HUDEP-2 (cell line): ENCODE measurements around the gene PXK.
"Not testable (repeated sequence)": the region's sequence is repeated elsewhere in the genome, so short reads cannot be mapped to it uniquely, and the experiment has no call there.

Experiments used
- DNase-seq, 76 experiments: peaks; one replicate each; lab custom pipeline; 2025; ENCODE audit not compliant: unreplicated experiment in 76 of 76; lab: John Stamatoyannopoulos, UW

The PXK gene

DNA sequence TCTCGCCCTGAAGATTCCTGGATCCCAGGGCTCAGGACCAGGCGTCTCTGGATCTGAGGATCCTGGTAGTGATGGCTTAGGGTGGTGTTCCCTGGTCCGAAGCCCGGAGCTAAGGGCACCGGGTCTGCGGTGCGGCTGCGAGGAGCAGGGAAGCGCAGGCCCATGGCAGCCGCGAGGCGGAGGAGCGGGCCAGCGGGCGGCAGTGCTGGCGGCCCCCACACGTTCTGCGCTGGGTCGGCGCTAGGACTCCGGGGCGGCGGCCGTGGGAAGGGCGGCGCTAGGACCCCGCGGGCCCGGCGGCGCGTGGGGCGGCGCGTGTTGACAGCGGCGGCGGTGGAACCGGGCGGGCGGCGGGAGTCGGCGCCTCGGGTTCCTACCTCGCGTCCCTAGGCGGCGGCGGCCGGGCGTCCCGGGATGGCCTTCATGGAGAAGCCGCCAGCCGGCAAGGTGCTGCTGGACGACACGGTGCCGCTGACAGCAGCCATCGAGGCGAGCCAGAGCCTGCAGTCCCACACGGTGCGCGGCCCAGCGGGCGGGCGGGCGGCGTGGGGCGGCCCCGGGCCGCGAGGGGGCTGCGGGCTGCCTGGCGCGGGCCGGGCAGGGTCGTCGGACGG is at the start of gene PXK:
PXK (plus strand) TSS at position 318 of the 614 bp plus-strand sequence; CDS start at position 415, 97 bp downstream.
- peak in 64 of 76 experiments; percentile 5 to 78 (median 52) for DNase-seq

- no peak for DNase-seq
These were observed 47.4 kb upstream of the PXK start for GRCh38 chr3:58285334-58285733.

- no peak for DNase-seq
These were observed 45.3 kb upstream of the PXK start for GRCh38 chr3:58287354-58287753.

DNA sequence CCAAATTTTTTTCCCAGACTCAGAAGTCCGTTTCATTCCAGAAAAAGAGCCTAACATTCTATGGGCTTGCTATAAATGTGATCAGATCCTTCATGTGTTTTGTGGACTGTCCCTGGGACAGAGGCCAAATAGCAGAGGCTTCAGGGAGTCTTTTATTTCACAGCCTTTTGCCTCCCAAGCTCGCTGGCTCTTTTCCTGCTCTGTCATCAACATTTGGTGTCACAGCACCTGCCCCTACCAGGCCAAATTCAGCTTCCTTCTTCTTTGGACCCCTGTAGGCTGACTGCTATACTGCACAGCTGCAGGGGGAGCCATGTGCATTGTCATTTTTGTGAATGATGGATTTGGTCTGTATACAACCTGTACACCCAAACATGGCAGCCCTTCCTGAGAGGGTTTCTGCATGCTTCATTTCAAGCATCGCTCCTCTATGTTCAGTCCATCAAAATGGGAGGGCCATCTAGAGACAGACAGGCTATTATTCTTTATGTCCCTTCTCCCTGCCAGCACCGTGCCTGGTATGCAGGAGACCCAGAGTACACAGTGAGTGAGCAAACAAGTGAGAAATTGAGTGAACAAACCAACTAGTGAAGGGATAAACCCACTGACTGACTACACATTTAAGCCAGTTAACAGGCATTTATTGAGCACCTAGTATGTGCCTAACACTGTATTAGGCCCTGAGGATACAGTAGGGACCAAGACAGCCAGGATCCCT is 44.5 kb upstream of the PXK start:
- DNase-seq, result peak in 4 of 76 experiments; percentile 1 to 9 (median 5)

- not testable (repeated sequence) for DNase-seq
These were observed 43.6 kb upstream of the PXK start for GRCh38 chr3:58288964-58289613.

- not testable (repeated sequence) for DNase-seq
These were observed 42.2 kb upstream of the PXK start for GRCh38 chr3:58290446-58290845.

- no peak for DNase-seq
These were observed 40.9 kb upstream of the PXK start for GRCh38 chr3:58291671-58292338.

- no peak for DNase-seq
These were observed 39.8 kb upstream of the PXK start for GRCh38 chr3:58292866-58293265.

DNA sequence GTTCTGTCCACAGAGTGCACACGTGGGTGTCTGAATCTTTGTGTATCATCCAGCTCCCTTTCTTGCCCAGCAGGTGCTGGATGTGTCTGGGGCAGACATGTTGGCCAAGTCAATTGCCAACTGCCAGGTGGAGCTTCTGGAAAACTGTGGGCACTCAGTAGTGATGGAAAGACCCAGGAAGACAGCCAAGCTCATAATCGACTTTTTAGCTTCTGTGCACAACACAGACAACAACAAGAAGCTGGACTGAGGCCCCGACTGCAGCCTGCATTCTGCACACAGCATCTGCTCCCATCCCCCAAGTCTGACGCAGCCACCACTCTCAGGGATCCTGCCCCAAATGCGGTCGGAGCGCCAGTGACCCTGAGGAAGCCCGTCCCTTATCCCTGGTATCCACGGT is 39.2 kb upstream of the PXK start:
- no peak for DNase-seq

GRCh38 chr3:58296269-58296668 is 36.4 kb upstream of the PXK start:
- DNase-seq, result no peak

DNA sequence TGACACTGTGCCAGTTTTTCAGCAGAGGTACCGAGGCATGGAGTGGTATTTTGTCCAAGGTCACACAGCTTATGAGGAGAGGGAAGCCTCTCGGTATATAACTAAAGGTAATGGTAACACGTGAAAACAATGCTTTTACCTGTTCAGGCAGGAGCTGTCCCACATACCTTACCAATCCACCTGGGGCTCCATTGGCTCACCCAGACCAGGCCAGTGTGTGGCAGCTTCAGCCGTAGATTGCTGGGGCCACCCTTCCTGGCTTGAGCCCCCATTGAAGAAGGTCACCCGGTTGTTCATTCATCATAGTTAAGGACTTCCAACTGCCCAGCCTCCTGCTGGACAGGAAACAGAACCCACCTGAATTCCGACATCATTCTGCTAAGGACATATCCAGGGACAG is 35.8 kb upstream of the PXK start:
- DNase-seq, result no peak

DNA sequence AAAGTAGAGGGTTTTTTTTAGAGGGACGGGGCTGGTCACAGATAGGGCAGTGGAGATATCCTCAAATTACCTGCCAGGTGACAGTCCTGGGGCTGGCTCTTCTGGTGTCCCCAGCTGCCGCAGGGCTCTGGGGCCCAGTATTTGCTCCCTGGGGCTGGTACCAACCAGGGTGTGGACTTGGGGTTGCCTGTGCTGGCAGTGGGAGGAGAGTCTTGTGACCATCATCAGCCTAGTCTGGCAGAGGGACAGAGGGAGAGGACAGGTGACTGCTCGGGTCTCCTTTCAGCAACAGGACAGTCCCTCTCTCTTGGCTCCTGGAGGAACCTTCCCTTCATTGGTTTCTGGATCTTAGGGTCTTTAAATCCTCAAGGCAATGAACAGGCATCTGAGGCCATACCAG is 34.5 kb upstream of the PXK start:
- DNase-seq, result no peak

- no peak for DNase-seq
These were observed 33.6 kb upstream of the PXK start for GRCh38 chr3:58299075-58299474.

- DNase-seq, result no peak
These were observed 32.7 kb upstream of the PXK start for GRCh38 chr3:58299839-58300516.

DNA sequence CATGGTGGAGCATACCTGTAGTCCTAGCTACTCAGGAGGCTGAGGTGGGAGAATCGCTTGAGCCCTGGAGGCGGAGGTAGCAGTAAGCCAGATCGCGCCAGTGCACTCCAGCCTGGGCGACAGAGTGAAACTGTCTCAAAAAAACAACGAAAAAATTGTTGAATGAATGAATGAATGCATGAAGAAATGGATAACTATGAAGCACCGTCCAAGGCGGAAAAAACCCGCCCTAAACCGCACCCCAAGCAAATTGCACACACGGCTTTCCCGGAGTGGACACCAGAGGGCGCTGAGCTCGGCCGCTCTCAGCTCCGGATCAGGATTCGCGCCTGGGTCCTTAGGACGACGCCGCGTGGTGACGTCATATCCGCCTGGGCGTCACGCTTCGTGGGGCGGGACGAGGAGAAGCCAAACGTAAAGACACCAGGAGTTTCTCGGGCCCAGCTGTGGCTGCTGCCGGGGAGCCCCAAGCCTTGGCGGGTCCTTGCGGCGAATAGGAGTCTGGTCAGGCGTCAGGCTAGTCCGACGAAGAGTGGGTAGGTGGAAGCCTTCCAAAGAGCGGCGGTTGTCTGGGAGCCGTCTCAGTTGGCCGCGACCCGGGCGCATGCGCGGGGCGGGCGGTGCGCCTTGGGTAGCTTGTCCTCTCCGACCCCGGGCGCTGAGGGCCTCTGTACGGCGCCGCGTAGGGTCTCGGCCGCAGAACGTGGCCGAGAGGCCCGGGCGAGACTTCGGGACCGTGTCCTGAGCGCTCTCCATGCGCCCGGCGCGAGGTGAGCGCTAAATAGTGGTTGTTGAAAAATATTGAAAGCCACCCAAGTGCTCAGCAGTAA is 26.6 kb upstream of the PXK start, which contains the start of the genes HTD2 and RPP14:
HTD2 (plus strand) TSS at position 639 of the 830 bp plus-strand sequence. CDS start 11,094 bp downstream, outside the sequence.
RPP14 (plus strand) TSS at position 364 of the 830 bp plus-strand sequence. CDS start 4,085 bp downstream, outside the sequence.
- peak; percentile 45 to 96 (median 92) for DNase-seq

GRCh38 chr3:58307639-58308215 is 25.0 kb upstream of the PXK start:
- DNase-seq, result peak in 23 of 76 experiments; percentile 3 to 45 (median 16)

- DNase-seq, result peak in 1 of 76 experiments; percentile 9
These were observed 24.0 kb upstream of the PXK start for GRCh38 chr3:58308728-58309127.

- no peak for DNase-seq
These were observed 14.9 kb upstream of the PXK start for GRCh38 chr3:58317811-58318210.

DNA sequence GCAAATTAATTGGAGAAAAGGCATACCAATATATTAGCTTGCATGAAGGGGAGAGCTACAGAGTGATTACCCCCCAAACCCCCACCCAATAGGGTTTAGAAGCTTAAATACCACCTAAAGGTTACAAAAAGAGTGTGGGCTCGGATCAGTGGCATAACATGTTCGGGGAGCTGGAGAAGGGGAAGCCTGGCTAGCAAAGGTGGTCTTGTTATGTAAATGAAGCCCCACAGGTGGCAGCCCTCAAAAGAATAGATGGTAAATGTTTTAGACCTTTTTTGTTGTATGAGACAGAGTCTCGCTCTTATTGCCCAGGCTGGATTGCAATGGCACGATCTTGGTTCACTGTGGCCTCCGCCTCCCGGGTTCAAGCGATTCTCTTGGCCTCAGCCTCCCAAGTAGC is 10.9 kb upstream of the PXK start:
- no peak for DNase-seq
